K562 (cell line): ENCODE data around the gene MAGED1. TPM values are rescaled to one million over a fixed set of nuclear protein-coding genes. Genes with fewer than 3 reads are reported as not detected.

Experiments used
- ATAC-seq: fragments of 200-7000 bp; cut with Tn5 transposase; 3 replicates; pipeline ENCODE4 v1.9.1; 2020; ENCODE audit warnings: moderate library complexity
- BruUV-seq: library from RNA; stranded (reverse); fragments of 400-500 nt; replicated peaks from 2 replicates; lab custom pipeline; 2021; lab: Mats Ljungman, UMichigan
- CTCF ChIA-PET: fragments of 300-600 bp; formaldehyde crosslinking; extraction: SDS; loops from one replicate; lab custom pipeline; 2021; ENCODE audit warnings: low intra/inter-chr PET ratio; lab: Yijun Ruan, JAX
- POLR2A ChIA-PET: fragments of 300-600, 350-650 bp; sonication (Branson Sonifier 250); formaldehyde crosslinking; extraction: SDS; loops from one replicate; lab custom pipeline; 2021; ENCODE audit warnings: antibody characterized with exemption, inconsistent platforms; lab: Yijun Ruan, JAX
- DNase-seq, 4 experiments: peaks; one replicate each; pipeline versions ENCODE4 v3.0.0 to v3.0.0-alpha.2; 2011 to 2018; ENCODE audit warnings: low spot score in 3 of 4, mixed read lengths in 3 of 4; ENCODE audit errors: extremely low read depth in 1 of 4
- FAIRE-seq: peaks from 2 replicates; lab custom pipeline; 2011; peaks lifted over from hg19 to GRCh38; lab: Jason Lieb, UNC
- H2AFZ ChIP-seq: 2 replicates; pipeline ENCODE4 v1.6.0; 2011; ENCODE audit warnings: low read depth, low read length, control low read depth, inconsistent platforms
- H3K27ac ChIP-seq: fragments of 200-600 bp; 3 replicates; pipeline ENCODE4 v1.8.0; 2011; ENCODE audit warnings: low read depth, mild to moderate bottlenecking, control low read depth, inconsistent platforms, low read length, moderate library complexity, mixed read lengths; ENCODE audit errors: extremely low read depth
- H3K27me3 ChIP-seq, 2 experiments: fragments of 300-600 bp in 1 of 2; 2 replicates in 1 of 2; 3 replicates in 1 of 2; pipeline versions ENCODE4 v1.6.0 to v1.8.0; 2011; ENCODE audit warnings: inconsistent platforms in 2 of 2, low read length in 2 of 2, mild to moderate bottlenecking in 1 of 2, mixed read lengths in 1 of 2, moderate library complexity in 1 of 2; ENCODE audit not compliant: control insufficient read depth in 2 of 2, insufficient read depth in 2 of 2
- H3K36me3 ChIP-seq: fragments of 300-600 bp; 3 replicates; pipeline ENCODE4 v1.8.0; 2011; ENCODE audit warnings: mild to moderate bottlenecking, low read length, inconsistent platforms; ENCODE audit not compliant: control insufficient read depth, insufficient read depth
- H3K4me1 ChIP-seq, 2 experiments: fragments of 200-600 bp in 1 of 2; replicated peaks in 1 of 2; 2 replicates in 1 of 2; 3 replicates in 1 of 2; pipeline versions ENCODE4 v1.5.1 to v1.8.0; 2011; ENCODE audit warnings: inconsistent platforms in 2 of 2, low read length in 2 of 2, mild to moderate bottlenecking in 1 of 2, mixed read lengths in 1 of 2, moderate library complexity in 1 of 2; ENCODE audit not compliant: control insufficient read depth in 2 of 2, insufficient read depth in 2 of 2
- H3K4me2 ChIP-seq: 2 replicates; pipeline ENCODE4 v1.6.1; 2011; ENCODE audit warnings: low read length, control low read depth, inconsistent platforms, mixed read lengths; ENCODE audit not compliant: insufficient read depth
- H3K4me3 ChIP-seq: fragments of 200-600 bp; sonication (generic), shearing (Covaris generic); 2 replicates; pipeline ENCODE4 v1.5.1; 2016; ENCODE audit warnings: control low read depth, inconsistent platforms
- H3K79me2 ChIP-seq: fragments of 200-600 bp; 3 replicates; pipeline ENCODE4 v1.8.0; 2011; ENCODE audit warnings: low read length, inconsistent platforms; ENCODE audit not compliant: control insufficient read depth, insufficient read depth
- H3K9ac ChIP-seq, 2 experiments: 2 replicates each; pipeline versions ENCODE4 v1.6.0 to v1.6.1; 2011; ENCODE audit warnings: low read depth in 2 of 2, low read length in 2 of 2, control low read depth in 1 of 2, inconsistent platforms in 1 of 2, mild to moderate bottlenecking in 1 of 2, mixed read lengths in 1 of 2; ENCODE audit not compliant: insufficient read depth in 1 of 2
- H3K9me1 ChIP-seq: one replicate; pipeline ENCODE4 v1.6.0; 2011; ENCODE audit warnings: inconsistent platforms, mild to moderate bottlenecking, low read length, moderate library complexity; ENCODE audit not compliant: control insufficient read depth, insufficient read depth
- H3K9me3 ChIP-seq: replicated peaks from 2 replicates; pipeline ENCODE4 v1.5.1; 2011; ENCODE audit warnings: low read depth, low read length, inconsistent platforms; ENCODE audit not compliant: control insufficient read depth, insufficient read depth
- H4K20me1 ChIP-seq: replicated peaks from 2 replicates; pipeline ENCODE4 v1.6.1; 2011; ENCODE audit warnings: low read length, inconsistent platforms, mixed read lengths; ENCODE audit not compliant: control insufficient read depth, insufficient read depth
- AFF1 ChIP-seq, 2 experiments: fragments of 450-650 bp; IDR thresholded peaks; 2 replicates each; pipeline ENCODE4 v1.6.1; 2018; ENCODE audit warnings: mild to moderate bottlenecking in 2 of 2, low read depth in 1 of 2; ENCODE audit not compliant: partially characterized antibody in 2 of 2
- SUPT5H ChIP-seq: fragments of 450-650 bp; IDR thresholded peaks from 2 replicates; pipeline ENCODE4 v1.6.1; 2016
- TAF9B ChIP-seq: fragments of 450-650 bp; IDR thresholded peaks from 2 replicates; pipeline ENCODE4 v1.6.1; 2018; ENCODE audit warnings: mild to moderate bottlenecking; ENCODE audit not compliant: partially characterized antibody
- TEAD2 ChIP-seq: fragments of 450-650 bp; IDR thresholded peaks from 2 replicates; pipeline ENCODE4 v1.6.1; 2016; ENCODE audit warnings: missing genetic modification characterization, control low read depth, missing compliant biosample characterization
- ZC3H4 ChIP-seq: sonication (generic); formaldehyde crosslinking; IDR thresholded peaks from 2 replicates; pipeline ENCODE4 v1.9.0; 2021; ENCODE audit warnings: missing genetic modification reagents, borderline replicate concordance
- ZNF778 ChIP-seq: fragments of 450-650 bp; formaldehyde crosslinking; IDR thresholded peaks from 2 replicates; pipeline ENCODE4 v1.4.0; 2020; ENCODE audit warnings: mild to moderate bottlenecking, moderate library complexity
- WGBS: fragments of 100-300 bp; shearing (Covaris generic); methylation state at CpG from one replicate; pipeline ENCODE4 v1.1.6; 2016; ENCODE audit warnings: low coverage, mixed read lengths; ENCODE audit not compliant: insufficient coverage; ENCODE audit errors: missing lambda C conversion rate; 5-methylcytosine and 5-hydroxymethylcytosine counted together
- in situ Hi-C: fragments of 300-500 bp; cut with MboI; formaldehyde crosslinking; loops from 4 replicates; pipeline ENCODE4 v1.15.0; 2018; ENCODE audit warnings: inconsistent platforms, mixed read lengths
- intact Hi-C: fragments of 100-400 bp; cut with micrococcal nuclease; formaldehyde crosslinking; loops from 2 replicates; pipeline ENCODE4 v1.14.2; 2022
- polyA plus RNA-seq, 8 experiments: library from polyadenylated mRNA; depleted of rRNA in 4 of 8; stranded (reverse) in 5 of 8; unstranded in 3 of 8; fragments of >200 nt; fragmentation: Nextera tagmentation in 2 of 8; fragmentation: Illumina TruSeq in 1 of 8; extraction: Ambion mirVana in 2 of 8; extraction: Trizol in 1 of 8; gene quantifications; 2 replicates each; pipeline versions ENCODE4 v1.2.1 to v1.2.3, GENCODE V29; 2011 to 2014; ENCODE audit warnings: inconsistent platforms in 1 of 8, missing spikeins in 1 of 8
- total RNA-seq, 7 experiments: library from RNA; depleted of rRNA in 6 of 7; stranded (reverse); fragments of >200 nt in 6 of 7; fragmentation: Illumina TruSeq in 2 of 7; extraction: Trizol in 2 of 7; gene quantifications; 2 replicates each; pipeline versions ENCODE4 v1.2.1 to v1.2.3, GENCODE V29; 2011 to 2021; ENCODE audit warnings: low replicate concordance in 1 of 7
- TF ChIP-seq, protein P1 (sequence below): sonication (generic); formaldehyde crosslinking; IDR thresholded peaks from 2 replicates; pipeline ENCODE4 v1.8.0; 2022; ENCODE audit warnings: missing genetic modification reagents, mild to moderate bottlenecking, borderline replicate concordance

Gene MAGED1
- total and polyA plus RNA-seq, 9 of the 15 experiments (the other 6 are each of a cell fraction or from before 2014, with no cell fraction given), result 5.7 to 41.2 (median 12.7) TPM

GRCh38 chrX:51922561-51922960, 29.1 kb downstream of the MAGED1 start (continued):
- TF ChIP-seq AFF1 (IDR thresholded peaks at IDR 0.05; ENCODE audit: low read depth in 1 of 2, partially characterized antibody in 2 of 2), result no peak
- TF ChIP-seq SUPT5H, result no peak
- TF ChIP-seq, protein P1, sequence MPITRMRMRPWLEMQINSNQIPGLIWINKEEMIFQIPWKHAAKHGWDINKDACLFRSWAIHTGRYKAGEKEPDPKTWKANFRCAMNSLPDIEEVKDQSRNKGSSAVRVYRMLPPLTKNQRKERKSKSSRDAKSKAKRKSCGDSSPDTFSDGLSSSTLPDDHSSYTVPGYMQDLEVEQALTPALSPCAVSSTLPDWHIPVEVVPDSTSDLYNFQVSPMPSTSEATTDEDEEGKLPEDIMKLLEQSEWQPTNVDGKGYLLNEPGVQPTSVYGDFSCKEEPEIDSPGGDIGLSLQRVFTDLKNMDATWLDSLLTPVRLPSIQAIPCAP (CRISPR knock-in tag), result no peak

- H3K9me3 ChIP-seq, result no peaks in the 10 kb centered on the region
- DNase-seq, result no peak
- ChIA-PET POLR2A (no interaction called here), CTCF (no interaction called here)
- H4K20me1 ChIP-seq, result no peaks in the 10 kb centered on the region
- no TSS peak for BruUV-seq
- H3K4me2 ChIP-seq, result no peak overlapping the region
- no peak for FAIRE-seq
- intact Hi-C loops, result no loop called here
- no peak for ATAC-seq
- H3K36me3 ChIP-seq, result no peaks in the 10 kb centered on the region
- in situ Hi-C loops, result no loop called here
- no peaks in the 10 kb centered on the region for H3K79me2 ChIP-seq
- H3K4me1 ChIP-seq, result no peaks in the 10 kb centered on the region
- no peak overlapping the region for H3K4me3 ChIP-seq
- H3K27ac ChIP-seq, result no peak overlapping the region
- H2AFZ ChIP-seq, result no peak overlapping the region
- WGBS, result 3% methylated on average over 3 of the region's 3 CpGs
- no peaks in the 10 kb centered on the region for H3K9me1 ChIP-seq
- H3K27me3 ChIP-seq, result no peaks in the 10 kb centered on the region
- H3K9ac ChIP-seq, result no peak overlapping the region
- TF ChIP-seq TEAD2 (tag), result no peak
- TF ChIP-seq ZNF778 (CRISPR knock-in tag), result no peak
- no peak for TF ChIP-seq ZC3H4 (CRISPR knock-in tag)
- no peak for TF ChIP-seq TAF9B
Observed at GRCh38 chrX:51931566-51932150, 38.2 kb downstream of the MAGED1 start.
